Progenitor cell of endocrine pancreas (in vitro differentiated cells): ENCODE data around the gene DPP10. TPM values are rescaled to one million over a fixed set of nuclear protein-coding genes. Genes with fewer than 3 reads are reported as not detected.

Experiments used
- DNase-seq: peaks from one replicate; pipeline ENCODE4 v3.0.0; 2021; ENCODE audit warnings: low spot score; ENCODE audit not compliant: unreplicated experiment
- H3K27ac Mint-ChIP-seq: 2 replicates; pipeline ENCODE4 v1.8.0; 2021; ENCODE audit warnings: mild to moderate bottlenecking, moderate library complexity, mixed read lengths
- H3K27me3 Mint-ChIP-seq: 2 replicates; pipeline ENCODE4 v1.8.0; 2021; ENCODE audit warnings: mixed read lengths
- H3K36me3 Mint-ChIP-seq: 2 replicates; pipeline ENCODE4 v1.8.0; 2022; ENCODE audit warnings: mixed read lengths; ENCODE audit not compliant: insufficient read depth
- H3K4me1 Mint-ChIP-seq: 2 replicates; pipeline ENCODE4 v1.8.0; 2021; ENCODE audit warnings: low read depth, mixed read lengths
- H3K4me3 Mint-ChIP-seq: 2 replicates; pipeline ENCODE4 v1.8.0; 2021; ENCODE audit warnings: low read depth, mild to moderate bottlenecking, moderate library complexity, mixed read lengths
- H3K9me3 Mint-ChIP-seq: 2 replicates; pipeline ENCODE4 v1.8.0; 2021; ENCODE audit warnings: low read depth, mixed read lengths
- CTCF ChIP-seq: fragments of 200-600 bp; sonication (generic); IDR thresholded peaks from one replicate; pipeline ENCODE4 v1.5.0; 2021; ENCODE audit warnings: antibody characterized with exemption, mild to moderate bottlenecking; ENCODE audit not compliant: unreplicated experiment
- total RNA-seq: library from RNA; stranded (reverse); gene quantifications from 2 replicates; pipeline ENCODE4 v1.2.1, GENCODE V29; 2021

The DPP10 gene
- total RNA-seq, 1 donor from 2014 or later, result 44.6 TPM

- no peaks in the 10 kb centered on the region for H3K4me1 Mint-ChIP-seq
Observed at GRCh38 chr2:115484983-115485382, 1042.5 kb downstream of the DPP10 start.

GRCh38 chr2:115491186-115491793 is 1048.8 kb downstream of the DPP10 start:
- Mint-ChIP-seq H3K27ac (no peak overlapping the region), H3K9me3 (peaks cover 11% of the 10 kb centered on the region), H3K4me3 (no peak overlapping the region), H3K36me3 (peaks cover 7% of the 10 kb centered on the region), H3K4me1 (no peaks in the 10 kb centered on the region), H3K27me3 (no peaks in the 10 kb centered on the region)
- TF ChIP-seq CTCF, result no peak
- no peak for DNase-seq

More at GRCh38 chr2:115484983-115485382, 1042.5 kb downstream of the DPP10 start:
- TF ChIP-seq CTCF, result no peak
- no peak overlapping the region for H3K27ac Mint-ChIP-seq
- no peak overlapping the region for H3K4me3 Mint-ChIP-seq
- peaks cover 3% of the 10 kb centered on the region for H3K9me3 Mint-ChIP-seq
- no peaks in the 10 kb centered on the region for H3K27me3 Mint-ChIP-seq
- DNase-seq, result no peak
- H3K36me3 Mint-ChIP-seq, result peaks cover 7% of the 10 kb centered on the region

- no peak overlapping the region for H3K27ac Mint-ChIP-seq
- no peaks in the 10 kb centered on the region for H3K9me3 Mint-ChIP-seq
- TF ChIP-seq CTCF, result no peak
- no peak for DNase-seq
- H3K36me3 Mint-ChIP-seq, result peaks cover 2% of the 10 kb centered on the region
- H3K4me1 Mint-ChIP-seq, result no peaks in the 10 kb centered on the region
- H3K27me3 Mint-ChIP-seq, result no peaks in the 10 kb centered on the region
- no peak overlapping the region for H3K4me3 Mint-ChIP-seq
Observed at GRCh38 chr2:115505331-115505730, 1062.9 kb downstream of the DPP10 start.

- no peak for DNase-seq
- no peaks in the 10 kb centered on the region for H3K9me3 Mint-ChIP-seq
- H3K36me3 Mint-ChIP-seq, result no peaks in the 10 kb centered on the region
- no peaks in the 10 kb centered on the region for H3K27me3 Mint-ChIP-seq
- TF ChIP-seq CTCF, result no peak
- H3K27ac Mint-ChIP-seq, result no peak overlapping the region
- H3K4me1 Mint-ChIP-seq, result no peaks in the 10 kb centered on the region
- H3K4me3 Mint-ChIP-seq, result no peak overlapping the region
Observed at GRCh38 chr2:115520727-115521126, 1078.3 kb downstream of the DPP10 start.

GRCh38 chr2:115524452-115524851 is 1082.0 kb downstream of the DPP10 start:
- no peak overlapping the region for H3K4me3 Mint-ChIP-seq
- no peaks in the 10 kb centered on the region for H3K27me3 Mint-ChIP-seq
- H3K4me1 Mint-ChIP-seq, result no peaks in the 10 kb centered on the region
- peaks cover 1% of the 10 kb centered on the region for H3K36me3 Mint-ChIP-seq
- TF ChIP-seq CTCF, result no peak
- peak overlapping the region; percentile 34 for H3K27ac Mint-ChIP-seq
- no peak for DNase-seq
- H3K9me3 Mint-ChIP-seq, result peaks cover 3% of the 10 kb centered on the region
